Measurements from ENCODE around the gene SLCO4A1. TPM values are rescaled to one million over a fixed set of nuclear protein-coding genes. Genes with fewer than 3 reads are reported as not detected.
A peak's percentile ranks its signal among the peaks of the same experiment; 100 is the strongest.

The SLCO4A1 gene
- total and polyA plus RNA-seq, 2 donors (not counting 1 experiment from before 2014, with no cell fraction given) = 2.1 to 79.5 TPM

DNA sequence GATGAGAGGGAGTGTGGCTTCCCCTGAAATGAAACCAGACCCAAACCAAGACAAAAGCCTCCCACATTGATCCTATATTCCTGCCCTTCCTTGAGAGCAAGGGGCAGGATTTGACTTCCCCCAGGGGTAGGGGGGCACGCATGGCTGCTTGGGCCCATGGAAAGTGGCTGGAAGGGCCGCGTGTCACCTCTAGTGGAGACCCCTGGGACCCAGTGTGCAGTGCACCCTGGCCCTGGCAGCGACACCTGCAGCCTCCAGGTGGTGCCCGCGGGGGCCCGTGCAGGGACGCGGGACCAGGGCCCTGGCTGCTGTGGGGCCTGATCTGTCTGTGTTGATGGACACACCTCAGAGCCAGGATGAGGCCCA is 18.0 kb upstream of the SLCO4A1 start:
- H2AFZ ChIP-seq (ENCODE audit: insufficient read depth, low read depth, low read length, poor library complexity, severe bottlenecking) = peak overlapping the region; percentile 60
- POLR2A ChIA-PET = interaction anchor here (1.0 to 4.5 kb wide), 8 partner anchors 11 to 180 kb away, joined by 3 to 26 read pairs (median 5); partner anchors contain the start of genes MRGBP, OGFR and SLCO4A1
- peak overlapping the region; percentile 85 for H3K4me3 Mint-ChIP-seq

More for the DNA sequence above, 18.0 kb upstream of the SLCO4A1 start:
- H3K79me2 ChIP-seq (ENCODE audit: control insufficient read depth, insufficient read depth, low read length) = no peaks in the 10 kb centered on the region
- TF ChIP-seq, protein P1, sequence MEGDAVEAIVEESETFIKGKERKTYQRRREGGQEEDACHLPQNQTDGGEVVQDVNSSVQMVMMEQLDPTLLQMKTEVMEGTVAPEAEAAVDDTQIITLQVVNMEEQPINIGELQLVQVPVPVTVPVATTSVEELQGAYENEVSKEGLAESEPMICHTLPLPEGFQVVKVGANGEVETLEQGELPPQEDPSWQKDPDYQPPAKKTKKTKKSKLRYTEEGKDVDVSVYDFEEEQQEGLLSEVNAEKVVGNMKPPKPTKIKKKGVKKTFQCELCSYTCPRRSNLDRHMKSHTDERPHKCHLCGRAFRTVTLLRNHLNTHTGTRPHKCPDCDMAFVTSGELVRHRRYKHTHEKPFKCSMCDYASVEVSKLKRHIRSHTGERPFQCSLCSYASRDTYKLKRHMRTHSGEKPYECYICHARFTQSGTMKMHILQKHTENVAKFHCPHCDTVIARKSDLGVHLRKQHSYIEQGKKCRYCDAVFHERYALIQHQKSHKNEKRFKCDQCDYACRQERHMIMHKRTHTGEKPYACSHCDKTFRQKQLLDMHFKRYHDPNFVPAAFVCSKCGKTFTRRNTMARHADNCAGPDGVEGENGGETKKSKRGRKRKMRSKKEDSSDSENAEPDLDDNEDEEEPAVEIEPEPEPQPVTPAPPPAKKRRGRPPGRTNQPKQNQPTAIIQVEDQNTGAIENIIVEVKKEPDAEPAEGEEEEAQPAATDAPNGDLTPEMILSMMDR (IDR thresholded peaks at IDR 0.05) = peak; percentile 76
- TF ChIP-seq EZH2 (IDR thresholded peaks at IDR 0.05; ENCODE audit: borderline replicate concordance, insufficient read depth, low read depth, low read length, poor library complexity, severe bottlenecking) = no peak
- peak overlapping the region; percentile 61 for H3K9ac ChIP-seq (ENCODE audit: low read length)
- ATAC-seq (ENCODE audit: low read depth) (peak; percentile 62), DNase-seq (no peak)
- H3K27me3 Mint-ChIP-seq = no peaks in the 10 kb centered on the region
- H3K27ac Mint-ChIP-seq = peak overlapping the region; percentile 98
- intact Hi-C loops (cut with micrococcal nuclease) = loop anchor here (1.0 kb wide), 5 partner anchors 18 to 170 kb away; partner anchors contain the start of gene SLCO4A1
- 10% methylated on average over 9 of the region's 9 CpGs for WGBS (ENCODE audit: insufficient coverage)
- H3K4me1 Mint-ChIP-seq = peaks cover 33% of the 10 kb centered on the region
- peaks cover 41 to 47% of the 10 kb centered on the region in 2 donors for H3K4me1 ChIP-seq (ENCODE audit: control insufficient read depth in 2 of 2, insufficient read depth in 2 of 2, low read length in 2 of 2)
- H3K9me3 ChIP-seq (ENCODE audit: control extremely low read depth in 1 of 3, control insufficient read depth in 2 of 3, insufficient read depth in 1 of 3, low read length in 2 of 3) = no peaks in the 10 kb centered on the region
- H4K20me1 ChIP-seq (ENCODE audit: control insufficient read depth, insufficient read depth, low read length, poor library complexity, severe bottlenecking) = no peaks in the 10 kb centered on the region
- H3K36me3 ChIP-seq (replicated peaks in 1 of 2; ENCODE audit: control extremely low read depth in 1 of 2, control insufficient read depth in 1 of 2, extremely low read depth in 1 of 2, insufficient read depth in 2 of 2, low read length in 1 of 2) = no peaks in the 10 kb centered on the region
- CTCF ChIA-PET = interaction anchor here (0.7 to 6.4 kb wide), 14 partner anchors 13 to 184 kb away, joined by 3 to 58 read pairs (median 7); partner anchors contain the start of gene SLCO4A1
- H3K4me3 ChIP-seq (ENCODE audit: control extremely low read depth in 1 of 5, extremely low read depth in 1 of 5, insufficient read depth in 1 of 5, low read depth in 2 of 5, low read length in 4 of 5) = peak overlapping the region in 4 of 5 experiments; percentile 26 to 56 (median 49)
- peak overlapping the region; percentile 81 for H3K4me2 ChIP-seq (replicated peaks; ENCODE audit: low read depth, low read length, poor library complexity, severe bottlenecking)
- peak overlapping the region; percentile 77 to 94 for H3K27ac ChIP-seq (ENCODE audit: low read length in 2 of 2)
- H3K9me3 Mint-ChIP-seq (ENCODE audit: insufficient read depth) = no peaks in the 10 kb centered on the region
- H3K27me3 ChIP-seq (replicated peaks in 1 of 4; ENCODE audit: control extremely low read depth in 1 of 4, control insufficient read depth in 3 of 4, insufficient read depth in 4 of 4, low read length in 3 of 4) = no peaks in the 10 kb centered on the region

Measured in B cell (primary cell).